Stimulated activated CD8-positive, alpha-beta memory T cell treated with anti-CD3 and anti-CD28 coated beads, Interleukin-12 subunit alpha, Interleukin-12 subunit beta, amount 100 ng/mL, for 1 hour (primary cell): ENCODE data around the gene EXOC6B.

ENCODE experiments used
- DNase-seq: peaks from one replicate; pipeline ENCODE4 v3.0.0-alpha.2; 2020; ENCODE audit warnings: low read depth

The EXOC6B gene

DNA sequence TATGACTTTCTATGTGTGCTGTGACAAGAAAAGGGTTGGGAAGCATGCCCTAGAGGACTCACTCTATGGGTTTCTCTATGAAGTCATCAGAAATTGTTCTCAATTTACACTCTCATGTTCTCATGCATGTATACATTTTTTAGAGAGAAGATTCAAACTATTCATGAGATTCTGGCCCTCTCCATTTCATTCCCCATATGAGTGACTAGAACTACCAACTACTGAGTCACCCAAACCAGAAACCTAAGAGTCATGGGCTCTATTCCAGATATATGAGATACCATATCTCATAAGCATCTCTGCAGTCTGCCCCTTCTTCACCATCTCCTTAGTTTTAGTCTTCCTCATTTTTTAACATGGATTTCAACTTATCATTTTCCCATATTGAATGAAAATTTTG lies 87.7 kb downstream of the EXOC6B start:
- DNase-seq: no peak

DNA sequence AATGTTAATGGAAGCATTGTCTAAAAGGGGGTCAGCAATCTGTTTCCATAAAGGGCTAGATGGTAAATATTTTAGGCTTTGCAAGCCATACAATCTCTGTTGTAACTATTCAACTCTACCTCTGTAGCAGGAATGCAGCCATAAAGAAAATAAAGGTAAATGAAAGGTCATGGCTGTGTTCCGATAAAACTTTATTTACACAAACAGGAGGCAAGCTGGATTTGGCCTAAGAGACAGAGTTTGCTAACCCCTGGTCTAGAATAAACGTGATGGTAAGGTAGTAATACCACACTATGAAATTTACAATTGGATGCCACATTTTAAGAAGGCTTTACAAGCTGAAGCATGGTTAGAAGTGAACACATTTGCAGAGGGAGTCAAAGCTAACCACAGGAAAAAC lies 91.4 kb downstream of the EXOC6B start:
- no peak for DNase-seq

DNA sequence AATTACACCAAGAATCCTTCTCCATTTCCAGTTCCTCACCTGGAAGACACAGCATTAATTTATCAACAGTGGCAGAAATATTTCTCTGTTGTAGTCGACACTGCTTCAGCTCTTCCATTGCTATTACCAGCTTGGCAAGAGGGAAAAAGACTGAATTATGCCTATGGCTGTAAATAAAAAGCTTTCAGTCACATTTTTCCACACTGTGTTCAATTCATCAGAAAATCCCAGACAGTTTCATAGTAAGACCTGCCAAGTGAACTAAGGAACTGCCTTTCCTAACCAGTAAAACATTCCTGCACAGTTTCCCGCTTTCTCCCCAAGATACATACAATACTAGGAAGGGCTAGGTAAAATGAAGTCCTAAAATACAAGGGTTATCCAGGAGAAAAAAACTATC lies 94.7 kb downstream of the EXOC6B start:
- no peak for DNase-seq

DNA sequence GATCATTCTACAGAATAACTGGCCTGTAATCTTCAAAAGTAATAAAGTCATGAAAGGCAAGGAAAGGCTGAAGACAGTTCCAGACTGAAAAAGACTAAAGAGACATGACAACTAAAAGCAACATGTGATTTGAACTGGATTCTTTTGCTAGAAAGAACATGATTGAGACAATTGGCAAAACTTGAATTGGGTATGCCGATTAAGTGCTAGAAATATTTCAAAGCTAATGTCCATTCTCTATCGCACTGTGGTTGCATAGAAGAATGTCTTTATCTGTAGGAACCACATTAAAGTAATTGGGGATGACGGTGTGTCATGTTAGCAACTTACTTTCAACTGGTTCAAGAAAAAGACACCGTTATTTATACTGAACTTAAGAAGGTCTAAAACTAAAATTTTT lies 98.5 kb downstream of the EXOC6B start:
- no peak for DNase-seq

DNA sequence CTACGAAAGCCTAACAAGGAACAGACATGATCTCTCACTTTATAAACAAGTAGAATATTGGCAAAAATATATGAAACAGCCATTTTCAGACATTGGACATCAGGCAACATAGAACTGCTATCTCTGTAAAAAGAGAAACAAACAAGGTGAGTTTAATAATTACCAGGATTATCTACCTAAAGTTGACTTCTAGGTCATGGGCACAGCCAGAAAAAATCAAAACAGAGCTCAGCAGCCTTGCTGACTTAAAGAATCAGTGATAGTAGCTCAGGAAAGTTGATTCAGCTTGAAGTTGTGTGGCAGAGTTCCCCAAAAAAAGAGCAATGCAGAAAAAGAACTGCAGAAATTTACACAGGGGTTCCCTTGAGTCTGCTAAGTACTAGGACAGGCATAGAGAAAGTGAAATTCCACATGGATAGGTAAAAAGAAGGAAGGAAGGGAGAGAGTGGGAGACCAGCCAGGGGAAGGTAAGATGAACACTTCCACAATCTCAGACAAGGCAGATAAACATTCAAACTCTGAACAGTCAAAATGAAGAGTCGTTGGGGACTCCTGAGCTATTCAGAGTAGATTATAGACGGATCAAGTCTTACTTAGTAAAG lies 102.0 kb downstream of the EXOC6B start:
- no peak for DNase-seq

DNA sequence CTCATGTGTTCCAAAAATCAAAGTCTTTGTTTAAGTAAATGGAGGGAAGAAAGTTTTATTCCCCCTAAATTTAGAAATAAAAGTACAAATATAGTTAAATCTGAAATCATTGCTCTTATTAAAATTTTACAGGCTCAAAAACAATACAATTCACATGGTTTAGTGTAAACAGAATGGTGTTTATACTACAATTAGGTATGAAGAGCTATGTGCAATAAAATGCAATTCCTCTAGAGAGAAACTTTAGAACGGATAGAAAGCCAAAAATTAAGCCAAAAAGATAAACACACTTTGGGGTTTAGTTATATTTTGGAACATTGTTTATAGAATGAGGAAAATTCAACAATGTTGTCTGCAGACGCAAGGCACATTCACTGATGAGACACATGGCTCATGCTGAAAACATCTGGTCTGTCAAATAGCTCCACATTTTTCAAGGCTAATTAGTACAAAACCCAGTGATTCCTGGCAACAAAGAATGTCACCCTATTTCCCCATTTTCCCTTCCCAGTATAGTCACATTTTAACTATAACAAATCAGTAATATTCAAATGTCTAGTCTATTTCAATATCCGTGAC lies 103.3 kb downstream of the EXOC6B start:
- no peak for DNase-seq

DNA sequence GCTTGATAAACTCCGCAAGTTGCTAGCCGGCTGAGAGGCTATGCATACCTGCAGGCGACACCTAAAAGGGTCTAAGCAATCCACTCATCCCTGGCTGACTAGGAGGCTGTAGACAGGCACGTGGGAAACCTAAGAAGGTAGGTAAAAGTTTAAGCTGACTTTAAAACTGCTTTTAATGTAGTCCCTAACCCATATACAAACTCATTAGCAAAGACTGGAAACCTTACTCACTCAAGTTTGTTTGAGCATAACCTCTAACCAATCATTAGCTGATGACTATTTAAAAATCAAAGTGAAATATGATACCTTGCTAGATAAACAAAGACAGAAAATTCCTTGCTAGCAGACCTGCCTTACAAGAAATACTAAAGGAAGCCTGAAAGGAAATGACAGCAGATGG lies 106.4 kb downstream of the EXOC6B start:
- no peak for DNase-seq

DNA sequence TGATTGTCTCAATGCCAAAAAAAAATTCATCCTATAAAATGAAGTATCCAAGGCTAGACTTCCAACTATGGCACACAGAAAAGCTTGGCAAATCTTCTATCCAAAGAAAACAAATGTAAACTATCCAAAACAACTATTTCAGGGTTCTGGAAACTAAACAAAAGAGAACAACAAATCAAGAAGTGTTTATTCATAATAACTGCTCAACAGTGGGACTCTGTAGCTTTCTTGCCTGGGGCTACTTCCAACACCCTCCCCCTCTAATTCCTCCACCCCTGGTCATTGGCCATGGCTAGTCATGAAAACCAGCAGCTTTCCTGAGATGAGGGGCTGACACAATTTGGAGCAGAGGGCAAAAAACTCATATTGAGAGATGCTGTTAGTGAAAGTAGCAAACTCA lies 107.0 kb downstream of the EXOC6B start:
- no peak for DNase-seq

DNA sequence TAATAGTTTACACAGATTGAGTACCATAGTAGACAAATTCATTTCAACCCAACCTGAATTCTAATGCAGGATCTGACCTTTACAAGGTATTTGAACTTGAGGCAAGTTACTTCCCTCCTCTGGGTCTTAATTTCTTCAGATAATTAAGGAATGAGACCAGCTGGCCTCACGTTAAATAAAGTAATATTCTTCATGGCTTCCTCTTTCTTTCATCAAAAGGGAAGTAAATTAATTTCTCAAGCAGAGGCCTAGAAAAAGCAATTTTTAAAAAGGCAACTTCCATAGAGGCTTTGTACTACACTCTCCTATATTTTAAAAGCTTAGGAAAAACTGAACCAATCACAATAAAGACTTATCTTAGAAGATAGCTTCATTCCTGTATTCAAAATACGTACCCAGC lies 109.2 kb downstream of the EXOC6B start:
- DNase-seq: no peak

DNA sequence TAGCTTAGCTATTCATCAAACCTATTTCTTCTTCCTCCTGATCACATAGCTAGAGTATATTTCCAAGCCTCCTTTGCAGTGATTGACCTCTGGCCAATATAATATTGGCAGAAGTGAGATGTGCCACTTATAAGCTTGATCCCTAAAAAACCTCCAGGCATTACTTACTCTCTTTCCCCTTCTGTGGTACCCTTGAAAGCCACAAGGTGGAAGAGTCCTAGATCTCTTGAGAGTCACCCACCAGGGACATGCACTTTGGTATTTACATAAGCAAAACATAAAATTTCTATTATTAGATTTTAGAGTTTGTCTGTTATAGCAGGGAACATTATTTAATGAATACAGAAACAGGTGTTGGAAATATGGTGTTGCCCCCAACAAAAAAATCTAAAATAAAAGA lies 112.0 kb downstream of the EXOC6B start:
- no peak for DNase-seq

DNA sequence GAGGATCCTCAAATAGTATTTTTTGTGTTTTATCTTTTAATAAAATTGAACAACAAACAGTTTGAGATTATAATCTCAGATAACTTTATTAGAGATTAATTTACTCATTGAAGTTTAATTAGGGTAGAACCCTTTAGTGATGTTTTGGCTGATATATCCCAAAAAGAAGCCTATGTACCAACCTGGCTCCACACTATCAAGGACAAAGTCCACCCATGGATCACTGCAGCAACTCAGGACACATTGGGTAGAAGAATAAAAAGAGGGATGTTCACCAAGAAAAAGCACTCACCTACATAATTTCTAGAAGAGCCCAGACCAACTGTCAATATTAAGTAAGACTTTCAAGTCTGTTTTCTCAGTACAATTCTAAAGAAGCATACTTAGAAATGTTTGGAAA lies 112.9 kb downstream of the EXOC6B start:
- DNase-seq: no peak

DNA sequence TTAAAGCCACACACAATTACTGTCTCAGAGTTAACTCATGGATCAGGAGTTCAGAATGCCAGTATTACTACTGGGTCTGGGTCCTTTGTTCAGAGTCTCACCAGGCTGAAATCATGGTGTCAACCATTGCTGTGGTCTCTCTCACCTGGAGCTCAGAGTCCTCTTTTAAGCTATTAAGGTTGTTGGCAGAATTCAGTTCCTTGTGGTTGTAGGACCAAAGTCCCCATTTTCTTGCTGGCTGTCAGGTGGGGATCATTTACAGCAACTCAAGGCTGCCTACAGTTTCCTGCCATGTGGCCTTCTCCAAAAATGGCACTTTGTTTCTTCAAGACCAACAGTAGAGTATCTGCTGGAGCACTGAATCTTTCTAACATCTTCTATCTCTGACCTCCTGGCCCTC lies 113.5 kb downstream of the EXOC6B start:
- no peak for DNase-seq

DNA sequence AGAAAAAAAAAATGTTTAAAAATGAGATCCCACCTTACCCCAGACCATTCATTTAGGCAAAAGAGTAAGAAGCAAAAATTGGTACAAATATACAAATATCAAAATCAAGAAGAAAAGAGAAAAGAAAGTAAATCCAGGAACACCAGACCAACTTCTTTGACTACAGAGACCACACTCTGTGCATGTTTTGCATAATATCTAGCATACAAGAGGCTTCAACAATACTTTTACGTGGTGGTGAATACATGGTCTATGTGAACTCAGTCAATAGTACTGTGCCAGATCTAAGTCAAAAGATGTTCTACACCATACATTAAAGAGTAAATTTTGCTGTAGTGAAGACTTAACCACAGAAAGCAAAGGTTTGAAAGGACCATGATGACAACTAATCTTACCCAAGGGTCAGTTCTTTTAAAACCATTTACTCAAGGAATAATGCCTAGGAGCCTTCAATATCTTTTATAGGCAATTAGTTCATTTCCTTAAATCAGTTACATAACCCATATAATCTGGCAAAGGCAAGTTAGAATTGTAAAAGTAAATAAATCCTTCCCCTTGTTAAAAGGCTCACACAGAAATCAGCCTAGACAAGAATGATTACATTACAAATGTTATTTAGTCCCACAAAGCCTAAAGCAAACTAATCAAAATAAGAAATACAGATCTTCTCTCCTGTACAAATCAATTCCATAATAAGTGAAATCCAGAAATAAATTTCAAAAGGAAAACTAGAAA lies 115.2 kb downstream of the EXOC6B start:
- no peak for DNase-seq

DNA sequence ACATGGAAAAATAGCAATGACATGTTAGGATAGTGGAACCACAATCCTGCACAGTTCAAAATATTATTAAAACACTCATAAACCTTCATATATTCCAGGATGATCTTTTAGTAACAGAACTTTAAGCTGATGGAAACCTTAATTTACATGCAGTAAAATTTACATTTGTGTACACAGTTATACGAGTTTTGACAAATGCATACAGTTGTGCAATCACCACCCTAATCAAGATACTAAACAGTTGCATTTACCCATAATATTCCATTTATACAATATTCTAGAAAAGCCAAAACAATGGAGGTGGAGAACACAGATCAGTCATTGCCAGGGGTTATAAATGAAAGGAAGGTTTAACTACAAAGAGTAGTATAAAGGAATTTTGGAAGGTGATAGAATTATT lies 117.6 kb downstream of the EXOC6B start:
- DNase-seq: no peak

DNA sequence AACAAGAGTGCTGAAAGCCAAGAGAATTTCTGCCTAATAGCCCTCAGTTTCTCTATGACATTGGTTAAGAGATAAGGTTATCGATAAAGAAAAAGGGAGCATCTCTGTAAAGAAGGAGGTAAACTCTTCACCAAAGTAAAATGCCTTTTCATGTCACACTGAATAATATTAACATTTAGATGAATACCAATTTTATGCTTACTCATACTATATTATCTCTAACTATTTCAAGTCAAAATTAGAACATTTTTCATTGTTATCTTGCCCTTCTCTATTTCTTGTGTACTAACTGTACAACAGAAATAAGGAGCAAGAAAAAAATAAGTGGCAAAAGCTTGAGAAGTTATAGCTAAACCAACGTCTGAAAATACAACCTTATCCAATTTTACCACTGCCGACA lies 127.5 kb downstream of the EXOC6B start:
- no peak for DNase-seq

DNA sequence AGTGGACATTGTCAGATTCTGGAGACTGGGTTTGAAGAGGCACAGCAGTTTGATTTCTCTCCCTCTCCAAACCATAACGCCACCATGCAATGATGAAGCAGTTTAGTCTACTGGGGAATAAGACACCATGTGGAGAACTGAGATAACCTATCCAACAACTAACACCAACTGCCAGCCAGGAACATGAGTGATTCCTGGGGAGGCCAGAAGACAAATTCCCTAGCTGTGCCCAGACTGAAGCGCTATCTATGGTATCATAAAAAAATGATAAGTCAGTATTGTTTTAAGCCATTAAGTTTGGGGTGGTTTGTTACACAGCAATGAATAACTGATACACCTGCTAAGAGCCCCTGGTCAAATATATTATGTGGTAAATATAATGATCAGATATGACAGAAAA lies 129.3 kb downstream of the EXOC6B start:
- DNase-seq: no peak

DNA sequence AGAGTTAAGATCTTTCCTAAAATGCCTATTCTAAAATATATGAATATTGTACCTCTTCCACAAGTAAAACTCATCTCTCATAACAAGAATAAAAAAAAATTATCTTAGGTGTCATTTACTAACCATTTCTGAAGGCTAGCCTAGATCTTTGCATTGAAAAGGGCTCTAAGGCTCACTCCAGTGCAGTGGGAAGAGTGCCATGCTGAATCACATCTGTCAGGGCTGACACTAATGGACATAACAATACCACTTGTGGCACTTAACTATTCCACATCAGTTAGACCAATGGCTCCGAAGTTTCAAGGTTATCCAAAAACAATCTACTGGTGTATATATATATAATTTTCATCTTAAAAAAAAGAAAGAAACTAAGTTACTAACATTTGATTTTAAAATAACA lies 130.2 kb downstream of the EXOC6B start:
- no peak for DNase-seq

DNA sequence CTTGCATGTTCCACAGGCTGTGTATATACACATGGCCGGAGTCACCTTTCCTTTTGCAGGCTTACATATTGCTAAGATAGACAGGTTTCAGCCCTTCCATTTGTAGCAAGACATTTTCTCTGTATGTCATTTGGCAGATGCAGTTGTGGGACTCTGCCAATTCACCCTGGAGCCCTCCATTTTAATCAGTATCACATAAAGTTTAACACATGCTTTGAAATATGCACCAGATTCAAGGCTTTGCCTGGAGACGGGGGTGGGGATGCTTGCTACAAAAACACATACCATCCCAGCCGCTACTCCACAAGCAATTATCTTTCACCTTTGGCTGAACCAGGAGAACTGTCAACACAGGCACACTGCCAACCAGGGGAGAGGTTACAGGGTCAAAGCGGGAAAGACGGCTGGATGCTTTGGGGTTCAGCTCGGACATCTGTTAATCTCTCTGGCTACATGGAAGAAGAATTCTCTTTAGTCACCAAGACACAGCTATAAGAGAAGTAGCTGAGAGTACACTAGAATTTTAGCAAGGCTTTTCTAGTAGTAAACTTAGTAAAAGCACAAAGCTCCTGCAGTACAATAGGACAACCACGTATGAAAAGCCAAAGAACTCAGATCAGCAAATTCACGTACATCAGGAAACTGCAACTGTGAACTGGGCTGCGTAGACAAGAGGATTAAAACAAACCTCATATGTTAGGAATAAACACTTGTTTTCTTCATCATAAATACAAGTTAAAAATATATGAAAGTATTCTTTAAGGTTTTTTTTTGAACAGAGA lies 130.9 kb downstream of the EXOC6B start:
- no peak for DNase-seq

DNA sequence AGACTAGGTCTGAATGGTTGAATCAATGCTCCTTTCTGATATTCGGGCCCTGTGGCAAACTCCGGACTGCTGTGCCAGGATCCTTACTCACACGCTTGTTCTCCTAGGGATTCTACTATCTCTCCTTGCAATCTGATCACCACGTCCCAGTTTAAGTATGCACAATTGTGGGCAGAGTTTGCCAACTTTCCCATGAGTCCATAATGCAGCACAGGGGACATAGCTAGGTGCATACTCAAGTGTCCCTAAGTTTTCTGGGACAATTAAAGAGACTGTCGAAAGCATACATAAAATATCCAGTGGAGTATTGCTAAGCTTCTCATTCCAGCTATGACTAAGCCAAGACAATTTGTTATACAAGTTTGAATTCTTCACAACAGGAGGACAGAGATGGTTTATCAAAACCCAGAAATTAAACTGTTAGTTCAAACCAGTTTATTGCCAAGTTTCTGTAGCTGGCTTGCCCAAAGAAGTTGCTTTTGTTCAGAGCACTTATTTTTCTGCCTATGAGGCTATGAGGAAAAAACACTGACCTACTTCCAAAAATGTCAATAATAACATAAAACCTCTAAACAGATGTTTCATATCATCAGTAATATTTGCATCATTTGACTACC lies 136.1 kb downstream of the EXOC6B start:
- DNase-seq: no peak

DNA sequence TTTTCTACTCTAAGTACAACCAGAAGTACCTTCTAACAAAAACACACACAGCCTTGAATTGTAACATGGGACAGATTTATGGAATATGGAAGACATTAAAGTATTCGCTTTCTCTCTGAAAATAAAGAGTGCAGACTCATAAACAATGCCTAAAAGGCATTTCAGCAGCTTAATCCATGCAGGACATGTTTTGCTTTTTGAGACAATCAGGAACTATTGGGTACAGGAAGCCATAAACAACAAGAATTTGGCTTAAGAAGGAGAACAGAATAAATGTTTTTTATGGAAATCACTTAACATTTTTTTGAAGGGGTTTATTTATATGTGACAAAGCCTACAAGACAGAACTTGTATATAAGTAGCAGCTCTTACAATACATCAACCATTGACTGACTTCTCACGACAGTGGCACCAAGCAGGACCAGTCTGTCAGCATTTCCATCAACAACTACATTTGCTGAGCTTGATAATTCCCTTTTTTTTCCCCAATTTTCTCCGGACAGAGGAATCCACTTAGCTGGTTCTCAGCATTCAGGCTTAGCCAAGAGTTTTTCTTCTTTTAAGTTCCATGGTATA lies 140.1 kb downstream of the EXOC6B start:
- no peak for DNase-seq

DNA sequence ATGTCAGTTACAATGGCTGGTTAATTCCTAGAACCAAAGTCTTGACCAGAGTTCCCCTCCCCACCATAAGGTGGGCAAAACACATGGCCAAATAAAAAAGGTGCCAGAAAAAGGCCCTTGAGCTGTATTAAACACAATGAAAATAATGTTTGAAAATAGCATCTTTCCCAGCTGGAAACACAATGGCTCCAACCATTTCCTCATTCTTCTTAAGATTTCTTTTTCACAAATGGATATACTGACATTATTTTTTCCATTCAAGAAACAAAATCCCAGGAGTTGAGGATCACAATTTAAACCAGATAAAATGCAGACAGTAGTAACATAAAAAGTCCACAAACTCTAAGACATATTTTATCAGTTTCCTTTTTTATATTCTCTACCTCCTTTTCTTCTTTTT lies 143.8 kb downstream of the EXOC6B start:
- DNase-seq: no peak
